ENCODE results near the gene PBX1.

DNA sequence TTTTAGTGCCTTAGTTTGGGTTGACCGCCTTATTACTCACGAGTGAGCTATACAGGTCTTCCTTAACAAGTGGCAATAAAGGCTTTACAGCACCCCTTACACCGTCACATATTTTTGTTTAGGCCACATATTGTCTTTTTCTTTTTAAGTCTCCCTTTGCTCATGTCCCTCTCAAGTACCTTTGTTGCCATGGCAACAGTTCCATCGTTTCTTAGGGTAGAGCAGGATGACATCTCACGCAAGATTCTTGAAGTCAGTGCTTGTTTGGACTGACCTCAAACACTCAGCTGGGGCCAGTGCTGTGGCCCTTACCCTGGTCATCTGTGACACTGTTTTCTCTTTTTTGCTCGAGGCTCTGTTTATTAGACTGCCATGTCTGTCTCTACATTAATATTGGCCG lies 69.8 kb downstream of the PBX1 start:
- TF ChIP-seq FOXK1 (CRISPR knock-in tag; IDR thresholded peaks at IDR 0.05) = no peak
- TF ChIP-seq SP1 (CRISPR knock-in tag; conservative IDR thresholded peaks at IDR 0.05) = no peak
- no peak for TF ChIP-seq ELF4 (CRISPR knock-in tag; IDR thresholded peaks at IDR 0.05; ENCODE audit: low read depth)
